ENCODE results near the gene LAMA2.

GRCh38 chr6:129346964-129347363, 464.0 kb downstream of the LAMA2 start:
- no peak for TF ChIP-seq CTCF (IDR thresholded peaks at IDR 0.05 in 8 of 11, conservative IDR thresholded peaks at IDR 0.05 in 3 of 11)
- no peak for TF ChIP-seq POLR2AphosphoS5 (IDR thresholded peaks at IDR 0.05)

Measured in spleen (tissue), 7 donors.